Left lobe of liver (tissue), 2 donors: ENCODE measurements around the gene RHOXF1. TPM values are rescaled to one million over a fixed set of nuclear protein-coding genes. Genes with fewer than 3 reads are reported as not detected.
A peak's percentile ranks its signal among the peaks of the same experiment; 100 is the strongest.
"Not testable (repeated sequence)": the region's sequence is repeated elsewhere in the genome, so short reads cannot be mapped to it uniquely, and the experiment has no call there.

Source experiments
- ATAC-seq: fragments of 200-7000 bp; cut with Tn5 transposase; one replicate; pipeline ENCODE4 v1.9.1; 2020; ENCODE audit warnings: mild to moderate bottlenecking, moderate library complexity
- DNase-seq: peaks from one replicate; pipeline ENCODE4 v3.0.0-alpha.2; 2020; ENCODE audit warnings: low spot score
- total RNA-seq: library from RNA; stranded (reverse); gene quantifications from one replicate; pipeline ENCODE4 v1.2.1, GENCODE V29; 2021
- donor health status: DM: no; HTN: no; CAD: no; lungs with moderate emphysema.
- donor health status: DM: no; HTN: yes; CAD: no.

Gene RHOXF1, protein sequence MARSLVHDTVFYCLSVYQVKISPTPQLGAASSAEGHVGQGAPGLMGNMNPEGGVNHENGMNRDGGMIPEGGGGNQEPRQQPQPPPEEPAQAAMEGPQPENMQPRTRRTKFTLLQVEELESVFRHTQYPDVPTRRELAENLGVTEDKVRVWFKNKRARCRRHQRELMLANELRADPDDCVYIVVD
- total RNA-seq: not detected

DNA sequence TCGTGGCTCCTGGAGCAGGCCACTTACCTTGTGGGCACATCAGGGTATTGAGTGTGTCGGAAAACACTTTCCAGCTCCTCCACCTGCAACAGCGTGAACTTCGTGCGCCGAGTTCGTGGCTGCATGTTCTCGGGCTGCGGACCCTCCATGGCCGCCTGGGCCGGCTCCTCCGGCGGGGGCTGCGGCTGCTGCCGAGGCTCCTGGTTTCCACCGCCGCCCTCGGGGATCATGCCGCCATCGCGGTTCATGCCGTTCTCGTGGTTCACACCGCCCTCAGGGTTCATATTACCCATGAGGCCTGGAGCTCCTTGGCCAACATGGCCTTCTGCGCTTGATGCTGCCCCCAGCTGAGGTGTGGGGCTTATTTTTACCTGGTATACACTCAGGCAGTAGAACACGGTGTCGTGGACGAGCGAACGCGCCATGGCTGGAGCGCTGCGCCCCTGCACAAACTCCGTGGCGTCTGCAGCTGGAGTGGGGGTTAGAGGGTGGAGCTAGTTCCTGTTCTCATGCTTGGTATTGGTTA is at the start of gene RHOXF1:
Gene RHOXF1, minus strand, starts transcription at position 476 of the 526 bp plus-strand sequence. Its CDS starts 51 bp downstream, at position 425.
- no peak for ATAC-seq
- DNase-seq: no peak

DNA sequence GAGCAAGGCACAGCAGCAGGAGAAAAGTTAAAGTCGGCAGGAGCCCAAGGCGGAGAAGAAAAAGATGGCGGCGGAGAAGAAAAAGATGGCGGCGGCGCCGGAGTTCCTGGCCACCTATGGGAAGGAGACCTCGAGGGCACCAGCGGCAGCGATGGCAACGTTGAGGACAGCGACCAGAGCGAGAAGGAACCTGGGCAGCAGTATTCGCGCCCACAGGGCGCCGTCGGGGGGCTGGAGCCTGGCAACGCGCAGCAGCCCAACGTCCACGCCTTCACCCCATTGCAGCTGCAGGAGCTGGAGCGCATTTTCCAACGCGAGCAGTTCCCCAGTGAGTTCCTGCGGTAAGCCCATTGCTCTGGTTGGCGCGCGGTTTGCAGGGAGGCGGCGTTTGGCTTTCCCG is 43.4 kb upstream of the RHOXF1 start:
- DNase-seq, ATAC-seq: not testable (repeated sequence)

DNA sequence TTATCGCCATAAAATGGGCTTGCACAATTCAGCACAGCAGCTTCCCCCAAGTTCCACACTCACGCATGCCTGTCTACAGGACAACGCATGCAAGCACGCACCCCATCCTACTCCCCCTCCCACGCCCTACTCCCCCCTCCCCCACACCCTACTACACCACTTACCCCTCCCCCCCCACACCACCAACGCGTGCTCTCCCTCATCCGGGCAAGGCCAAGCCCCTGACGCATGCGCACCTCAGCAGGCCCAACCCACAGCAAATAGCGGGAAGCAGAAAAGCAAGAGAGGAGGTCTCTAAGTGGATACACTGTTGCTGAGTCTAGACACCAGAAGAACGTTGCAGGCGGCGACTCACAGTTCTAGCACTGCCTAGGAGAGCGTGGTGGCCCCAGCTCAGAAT is 42.6 kb upstream of the RHOXF1 start, which contains the start of gene RHOXF2:
Gene RHOXF2, plus strand, starts transcription at position 301 of the 400 bp plus-strand sequence. CDS start 138 bp downstream, outside the sequence.
- not testable (repeated sequence) for ATAC-seq, DNase-seq

- DNase-seq: not testable (repeated sequence)
- ATAC-seq: peak; percentile 71
Observed at GRCh38 chrX:120150109-120150744, 34.5 kb upstream of the RHOXF1 start.

GRCh38 chrX:120147537-120147936 is 31.8 kb upstream of the RHOXF1 start:
- peak; percentile 83 for ATAC-seq
- no peak for DNase-seq

- not testable (repeated sequence) for DNase-seq, ATAC-seq
Observed at GRCh38 chrX:120146323-120146722, 30.6 kb upstream of the RHOXF1 start.

DNA sequence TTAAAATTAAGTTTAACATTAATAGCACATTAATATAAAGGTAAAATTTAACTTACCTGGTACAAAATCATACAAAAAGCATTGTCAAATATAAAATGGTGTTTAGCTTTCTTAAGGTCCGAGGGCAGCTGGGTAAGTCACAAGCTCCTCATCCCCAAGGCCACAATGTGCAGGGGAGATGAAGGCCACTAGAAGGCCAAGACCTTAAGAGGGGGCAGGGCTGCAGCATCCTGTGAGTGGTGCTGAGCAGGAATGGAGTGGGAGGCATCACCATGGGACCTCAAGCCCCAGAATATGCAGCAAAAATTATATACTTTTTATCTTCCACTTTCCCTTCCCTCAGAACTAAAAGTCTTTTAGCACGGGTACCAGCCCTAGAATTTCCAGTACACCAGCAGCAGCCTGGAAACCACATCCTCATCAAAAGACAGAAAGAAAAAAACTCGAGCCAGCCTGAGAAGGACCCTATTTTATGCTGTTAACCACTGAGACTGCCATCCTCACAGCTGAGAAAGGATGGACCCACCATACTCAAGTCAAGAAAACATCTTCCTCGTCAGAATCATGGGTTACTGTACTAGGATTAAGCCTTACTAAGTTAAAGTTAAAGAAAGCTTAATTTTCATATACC is 29.7 kb upstream of the RHOXF1 start:
- no peak for ATAC-seq
- DNase-seq: no peak

DNA sequence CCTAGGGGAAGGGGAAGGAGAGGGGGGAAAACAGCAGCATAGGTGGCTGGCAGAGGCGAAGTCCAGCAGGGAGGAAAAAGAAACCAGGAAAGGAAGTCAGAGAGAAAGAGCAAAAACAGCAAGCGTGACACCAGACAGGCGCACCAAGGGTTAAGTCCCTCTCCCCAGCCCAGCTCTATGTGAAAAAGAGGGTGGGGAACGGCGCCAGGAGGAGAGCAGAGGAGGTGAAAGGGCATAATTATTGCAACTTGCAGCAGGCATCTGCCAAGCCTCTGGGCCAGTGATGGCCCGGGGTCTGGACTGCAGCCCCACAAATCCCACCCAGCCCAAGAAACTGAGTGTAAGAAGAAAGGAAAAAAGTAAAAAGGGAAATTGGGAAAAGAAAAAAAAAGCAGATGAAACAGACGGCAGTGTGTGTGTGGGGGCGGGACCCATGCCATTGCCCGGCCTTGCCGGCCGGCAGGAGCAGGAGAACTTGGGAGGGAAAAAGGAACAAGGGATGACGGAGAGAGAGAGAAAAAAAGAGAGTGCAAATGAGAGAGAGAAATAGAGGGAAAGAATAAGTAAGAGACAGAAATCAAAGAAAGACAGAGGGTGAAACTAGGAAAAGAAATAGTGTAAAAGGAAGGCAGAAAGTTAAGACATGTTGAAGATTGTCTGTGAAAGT is 28.6 kb upstream of the RHOXF1 start:
- peak; percentile 60 for DNase-seq
- peak; percentile 89 for ATAC-seq

DNA sequence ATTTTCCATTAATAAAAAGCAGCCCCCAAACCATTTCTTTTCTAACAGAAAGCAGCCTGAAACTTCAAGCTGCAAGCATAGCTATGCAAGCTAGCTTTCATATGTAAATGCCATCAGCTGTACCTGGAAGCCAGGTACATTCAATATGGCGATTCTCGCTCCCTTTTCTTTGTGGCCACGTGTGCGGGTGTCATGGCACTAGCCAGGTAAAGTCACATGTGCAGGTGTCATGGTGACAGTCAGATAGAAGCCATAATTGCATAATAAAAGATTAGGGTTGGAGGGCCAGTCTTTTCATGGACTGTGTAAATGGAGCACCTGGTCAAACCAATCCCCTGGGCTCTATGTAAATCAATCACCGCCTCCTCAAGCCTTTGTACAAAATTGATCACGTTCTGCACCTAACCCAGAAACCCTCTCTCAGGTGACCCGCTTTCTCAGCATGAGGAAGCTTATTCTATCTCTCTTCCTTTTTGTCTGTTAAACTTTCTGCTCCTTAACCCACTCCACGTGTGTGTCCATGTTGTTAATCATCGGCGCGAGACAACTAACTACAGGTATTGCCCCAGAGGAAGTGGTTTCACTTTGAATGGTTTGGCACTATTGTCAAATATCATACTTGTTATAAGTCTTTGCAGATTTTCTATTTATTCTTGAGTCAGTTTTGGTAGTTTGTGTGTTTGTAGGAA is 24.7 kb upstream of the RHOXF1 start:
- DNase-seq: no peak
- no peak for ATAC-seq

GRCh38 chrX:120137439-120137838 is 21.7 kb upstream of the RHOXF1 start:
- no peak for DNase-seq
- ATAC-seq: no peak

DNA sequence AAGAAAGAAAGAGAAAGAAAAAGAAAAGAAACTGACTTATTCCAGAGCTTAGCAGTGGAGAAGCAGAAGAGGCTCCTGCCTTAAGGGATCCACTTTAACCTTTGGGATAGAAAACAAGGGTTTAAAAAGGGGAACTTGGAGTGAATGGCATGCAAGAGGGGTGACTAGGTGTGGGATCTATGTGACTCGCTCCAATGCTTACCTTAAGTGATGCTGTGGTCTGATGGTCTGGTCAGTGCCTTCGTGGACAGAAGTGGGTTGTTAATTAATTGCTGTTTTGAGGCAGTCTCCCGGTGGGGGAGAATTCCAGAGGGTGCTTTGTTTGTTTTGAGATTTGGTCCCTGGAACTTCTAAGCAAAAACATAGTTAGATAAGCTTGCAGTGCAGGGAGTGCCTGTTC is 21.1 kb upstream of the RHOXF1 start:
- no peak for ATAC-seq
- DNase-seq: no peak

DNA sequence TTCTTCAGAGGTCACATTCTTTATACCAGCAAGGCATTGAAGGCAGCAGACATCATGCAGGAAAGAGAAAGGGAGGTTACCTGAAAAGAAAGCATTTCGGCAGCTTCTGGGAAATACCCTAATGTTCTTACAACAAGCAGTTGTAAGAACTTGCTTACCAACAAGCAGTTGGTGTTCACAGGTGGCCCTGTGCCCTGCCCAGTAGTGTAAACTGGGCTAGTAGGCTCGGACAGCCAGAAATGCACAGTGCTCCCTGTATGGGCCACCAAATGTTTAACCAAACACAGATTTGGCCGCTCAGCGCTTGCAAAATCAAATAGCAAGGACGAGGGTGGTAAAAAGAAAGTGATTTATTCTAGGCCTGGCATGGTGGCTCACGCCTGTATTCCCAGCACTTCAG is 20.4 kb upstream of the RHOXF1 start:
- ATAC-seq: peak; percentile 96
- DNase-seq: peak; percentile 48

DNA sequence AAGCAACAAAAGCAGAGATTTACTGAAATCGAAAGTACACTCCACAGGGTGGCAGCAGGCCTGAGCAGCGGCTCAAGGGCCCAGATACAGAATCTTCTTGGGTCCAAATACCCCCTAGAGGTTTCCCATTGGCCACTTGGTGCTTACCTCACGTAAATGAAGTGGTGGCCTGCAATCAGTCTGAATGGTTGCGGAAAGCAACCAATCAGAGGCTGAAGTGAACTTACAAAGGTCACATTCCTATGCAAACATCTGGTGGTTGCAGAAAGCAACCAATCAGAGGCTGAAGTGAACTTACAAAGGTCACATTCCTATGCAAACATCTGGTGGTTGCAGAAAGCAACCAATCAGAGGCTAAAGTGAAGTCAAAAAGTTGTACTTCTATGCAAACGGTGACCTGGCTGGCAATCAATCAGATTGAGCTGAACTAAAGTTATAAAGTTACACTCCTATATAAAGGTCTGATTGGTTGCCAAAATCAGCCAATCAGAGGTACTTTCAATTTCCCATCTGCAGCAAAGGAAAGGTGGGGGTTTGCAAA is 12.7 kb upstream of the RHOXF1 start:
- ATAC-seq: peak; percentile 27
- not testable (repeated sequence) for DNase-seq

DNA sequence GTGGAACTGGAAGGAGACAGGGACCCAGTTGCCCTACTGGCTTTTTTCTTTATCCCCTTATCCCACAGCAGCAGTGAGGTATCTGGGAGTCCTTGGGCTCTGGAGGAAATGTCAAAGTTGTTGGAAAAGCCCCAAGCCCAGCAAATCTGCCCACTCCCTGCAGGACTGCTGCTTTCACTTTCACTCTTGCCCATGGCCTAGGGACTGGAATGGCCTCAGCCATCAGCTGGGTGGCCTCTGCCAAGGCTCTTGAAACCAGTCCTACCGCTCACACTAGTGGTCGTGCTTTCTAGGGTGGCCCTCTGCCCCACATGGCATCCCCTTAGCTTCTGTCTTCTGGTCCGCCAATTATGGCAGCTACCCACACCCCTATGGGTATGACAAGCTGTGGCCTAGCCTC is 9.7 kb upstream of the RHOXF1 start:
- DNase-seq (no peak), ATAC-seq (peak; percentile 71)

- ATAC-seq: no peak
- no peak for DNase-seq
Observed at GRCh38 chrX:120120223-120120622, 4.5 kb upstream of the RHOXF1 start.

DNA sequence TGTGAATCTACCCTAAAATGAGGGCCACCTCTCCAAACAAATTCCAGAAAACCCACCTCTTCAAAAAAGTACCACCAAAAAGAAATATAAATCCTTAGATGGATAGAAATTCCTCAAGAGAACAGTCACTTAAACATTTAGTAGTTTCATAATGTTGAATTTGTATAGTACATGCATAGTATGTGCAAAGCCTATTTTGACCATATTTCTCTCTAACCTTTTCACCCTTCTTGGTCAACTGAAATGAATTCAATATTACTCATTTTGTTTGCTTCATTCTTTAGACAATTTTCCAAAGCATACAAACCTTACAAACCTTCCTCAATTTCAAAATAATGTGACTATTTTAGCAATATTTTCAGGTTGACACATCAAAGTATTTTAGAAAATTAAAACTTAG is 4.1 kb downstream of the RHOXF1 start:
- ATAC-seq (no peak), DNase-seq (no peak)

GRCh38 chrX:120109378-120109777 is 6.3 kb downstream of the RHOXF1 start:
- DNase-seq (no peak), ATAC-seq (no peak)

GRCh38 chrX:120104707-120105106 is 11.0 kb downstream of the RHOXF1 start:
- not testable (repeated sequence) for ATAC-seq, DNase-seq

DNA sequence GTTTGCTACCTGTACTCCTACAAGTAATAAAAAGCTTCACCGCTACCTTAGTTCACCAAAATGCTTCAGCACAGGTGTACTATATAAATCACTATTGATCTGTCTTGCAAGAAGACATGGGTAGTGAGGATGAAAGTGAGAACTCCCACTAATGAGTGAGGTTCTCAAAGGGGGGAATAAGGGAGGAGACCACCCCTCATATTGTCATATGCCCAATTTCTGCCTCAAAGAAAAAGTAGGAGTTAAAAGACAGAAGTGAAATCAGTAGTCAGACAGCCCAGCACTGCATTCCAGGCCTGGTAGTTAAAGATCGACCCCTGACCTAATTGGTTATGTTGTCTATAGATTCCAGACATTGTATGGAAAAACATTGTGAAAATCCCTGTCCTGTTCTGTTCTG is 14.7 kb downstream of the RHOXF1 start:
- ATAC-seq, DNase-seq: not testable (repeated sequence)

- no peak for ATAC-seq
- DNase-seq: no peak
Observed at GRCh38 chrX:120090208-120090607, 25.5 kb downstream of the RHOXF1 start.
